ENCODE data around the gene LGMN. TPM values are rescaled to one million over a fixed set of nuclear protein-coding genes. Genes with fewer than 3 reads are reported as not detected.
"Not testable (repeated sequence)": the region's sequence is repeated elsewhere in the genome, so short reads cannot be mapped to it uniquely, and the experiment has no call there.

The LGMN gene
- total and polyA plus RNA-seq, 9 donors, result 27.3 to 231 (median 49.1) TPM

- no peaks in the 10 kb centered on the region for H3K9me3 ChIP-seq
- no peak overlapping the region for H3K27ac ChIP-seq
- H3K4me1 ChIP-seq (ENCODE audit: insufficient read depth), result peaks cover 5% of the 10 kb centered on the region
- H3K27me3 ChIP-seq, result no peaks in the 10 kb centered on the region
- DNase-seq, result no peak
- no peak overlapping the region for H3K4me3 ChIP-seq
- TF ChIP-seq CTCF (IDR thresholded peaks at IDR 0.05) (no peak), POLR2A (IDR thresholded peaks at IDR 0.05) (no peak), EP300 (IDR thresholded peaks at IDR 0.05) (no peak)
- no peaks in the 10 kb centered on the region for H3K36me3 ChIP-seq
- intact Hi-C loops (cut with DNase I), result loop anchor here in 1 of 4 donors (10.0 kb wide), 1 partner anchor 65 kb away; no protein-coding TSS in a partner anchor
- 38 to 61% (median 57%) methylated on average over 2 of the region's 2 CpGs for WGBS, 3 donors
Observed at GRCh38 chr14:92719421-92719820, 29.0 kb downstream of the LGMN start.

DNA sequence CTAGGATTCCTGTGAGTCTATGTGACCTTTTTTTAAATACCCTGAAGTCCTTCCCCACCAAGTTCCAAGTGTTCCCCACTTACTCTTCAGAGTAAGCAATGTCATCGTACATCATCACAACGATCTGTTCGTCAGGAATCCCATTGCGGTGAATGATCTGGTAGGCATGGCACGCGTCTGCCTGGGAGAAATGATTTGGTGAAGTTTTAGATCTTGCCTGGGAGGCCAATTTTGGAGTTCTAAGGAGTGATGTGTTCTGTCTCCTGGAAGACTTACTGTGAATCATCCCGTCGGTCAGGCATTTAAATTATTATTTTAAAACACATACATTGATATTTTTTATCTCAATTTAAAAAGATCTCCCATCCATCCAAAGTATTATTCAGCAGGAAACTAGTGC lies 29.8 kb downstream of the LGMN start:
- Histone ChIP-seq H3K27ac (no peak overlapping the region), H3K4me1 (ENCODE audit: insufficient read depth) (peaks cover 5% of the 10 kb centered on the region), H3K4me3 (no peak overlapping the region), H3K36me3 (no peaks in the 10 kb centered on the region), H3K9me3 (no peaks in the 10 kb centered on the region), H3K27me3 (no peaks in the 10 kb centered on the region)
- DNase-seq, result no peak
- 81 to 93% (median 91%) methylated on average over 8 of the region's 8 CpGs for WGBS, 3 donors
- no peak for TF ChIP-seq CTCF (IDR thresholded peaks at IDR 0.05)
- no peak for TF ChIP-seq EP300 (IDR thresholded peaks at IDR 0.05)
- intact Hi-C loops (cut with DNase I), result loop anchor here in 1 of 4 donors (10.0 kb wide), 1 partner anchor 66 kb away; no protein-coding TSS in a partner anchor

DNA sequence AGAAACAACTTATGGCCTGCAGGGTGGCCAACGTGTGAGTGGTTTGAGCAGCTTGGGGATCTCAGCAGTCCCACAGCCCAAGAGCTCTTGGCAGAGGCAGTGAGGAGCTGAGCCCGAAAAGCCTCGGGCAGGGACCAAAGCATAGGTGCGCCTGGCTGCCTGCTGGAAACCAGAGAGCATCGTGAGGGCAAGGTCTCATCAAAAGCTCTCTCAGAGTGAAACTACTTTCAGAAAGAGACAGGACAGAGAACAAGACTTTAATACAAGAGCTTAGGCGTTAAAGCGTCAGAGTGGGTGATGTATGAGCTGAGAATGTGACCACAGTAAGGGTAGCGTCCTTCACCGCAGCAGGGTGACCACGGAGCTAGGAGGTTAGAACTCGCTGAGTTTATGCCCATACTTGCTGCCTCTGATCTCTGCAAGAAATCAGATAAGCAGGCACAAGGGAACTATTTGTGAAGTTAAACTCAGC lies 30.8 kb downstream of the LGMN start:
- TF ChIP-seq POLR2A (IDR thresholded peaks at IDR 0.05), result no peak
- TF ChIP-seq EP300 (IDR thresholded peaks at IDR 0.05), result no peak
- TF ChIP-seq CTCF (IDR thresholded peaks at IDR 0.05), result no peak
- no peaks in the 10 kb centered on the region for H3K36me3 ChIP-seq
- H3K9me3 ChIP-seq, result no peaks in the 10 kb centered on the region
- intact Hi-C loops (cut with DNase I), result loop anchor here in 1 of 4 donors (10.0 kb wide), 1 partner anchor 67 kb away; no protein-coding TSS in a partner anchor
- H3K4me1 ChIP-seq (ENCODE audit: insufficient read depth), result peaks cover 5% of the 10 kb centered on the region
- H3K27ac ChIP-seq, result no peak overlapping the region
- H3K27me3 ChIP-seq, result no peaks in the 10 kb centered on the region
- no peak overlapping the region for H3K4me3 ChIP-seq
- DNase-seq, result no peak
- WGBS, 3 donors, result 83 to 87% (median 85%) methylated on average over 11 of the region's 11 CpGs

- peaks cover 5% of the 10 kb centered on the region for H3K4me1 ChIP-seq (ENCODE audit: insufficient read depth)
- WGBS, 3 donors, result 89 to 94% (median 93%) methylated on average over 10 of the region's 10 CpGs
- intact Hi-C loops (cut with DNase I), result loop anchor here in 1 of 4 donors (10.0 kb wide), 1 partner anchor 69 kb away; no protein-coding TSS in a partner anchor
- H3K36me3 ChIP-seq, result no peaks in the 10 kb centered on the region
- DNase-seq, result no peak
- no peaks in the 10 kb centered on the region for H3K27me3 ChIP-seq
- no peak overlapping the region for H3K27ac ChIP-seq
- TF ChIP-seq EP300 (IDR thresholded peaks at IDR 0.05), result no peak
- H3K9me3 ChIP-seq, result no peaks in the 10 kb centered on the region
- H3K4me3 ChIP-seq, result no peak overlapping the region
Observed at GRCh38 chr14:92716131-92716530, 32.3 kb downstream of the LGMN start.

- not testable (repeated sequence) for H3K9me3 ChIP-seq; H3K36me3 ChIP-seq; H3K27ac ChIP-seq; H3K4me3 ChIP-seq; H3K27me3 ChIP-seq; H3K4me1 ChIP-seq (ENCODE audit: insufficient read depth)
- peak in 2 of 3 donors; percentile 16 to 45 for TF ChIP-seq CTCF (IDR thresholded peaks at IDR 0.05)
- intact Hi-C loops (cut with DNase I), result loop anchor here in 2 of 4 donors (5.0 to 10.0 kb wide), 2 partner anchors 67 to 70 kb away; no protein-coding TSS in a partner anchor
- 83 to 87% (median 84%) methylated on average over 7 of the region's 7 CpGs for WGBS, 3 donors
- peak; percentile 53 to 78 (median 76) for DNase-seq
Observed at GRCh38 chr14:92714739-92715307, 33.6 kb downstream of the LGMN start.
